ENCODE results near the gene VLDLR.

GRCh38 chr9:2674141-2674824 lies 52.7 kb downstream of the VLDLR start:
- TF ChIP-seq CTCF (conservative IDR thresholded peaks at IDR 0.05; ENCODE audit: low read depth, low read length) (no peak), EZH2 (IDR thresholded peaks at IDR 0.05; ENCODE audit: borderline replicate concordance, low read depth, low read length, poor library complexity, severe bottlenecking) (no peak)
